Loucy (cell line): ENCODE measurements around the gene CDK4.

Experiments
- CTCF ChIP-seq: fragments of 200-600 bp; sonication (generic); conservative IDR thresholded peaks from 2 replicates; pipeline ENCODE4 v1.5.1; 2014; ENCODE audit warnings: mild to moderate bottlenecking, antibody characterized with exemption, low read length
- EZH2phosphoT487 ChIP-seq: fragments of 200-600 bp; IDR thresholded peaks from 2 replicates; pipeline ENCODE4 v1.6.1; 2018; ENCODE audit warnings: antibody characterized with exemption, mild to moderate bottlenecking, moderate library complexity, borderline replicate concordance

GRCh38 chr12:57745485-57745881 lies 6.6 kb downstream of the CDK4 start:
- no peak for TF ChIP-seq CTCF
- no peak for TF ChIP-seq EZH2phosphoT487
